ENCODE measurements around the gene SNX33.

Gene SNX33

DNA sequence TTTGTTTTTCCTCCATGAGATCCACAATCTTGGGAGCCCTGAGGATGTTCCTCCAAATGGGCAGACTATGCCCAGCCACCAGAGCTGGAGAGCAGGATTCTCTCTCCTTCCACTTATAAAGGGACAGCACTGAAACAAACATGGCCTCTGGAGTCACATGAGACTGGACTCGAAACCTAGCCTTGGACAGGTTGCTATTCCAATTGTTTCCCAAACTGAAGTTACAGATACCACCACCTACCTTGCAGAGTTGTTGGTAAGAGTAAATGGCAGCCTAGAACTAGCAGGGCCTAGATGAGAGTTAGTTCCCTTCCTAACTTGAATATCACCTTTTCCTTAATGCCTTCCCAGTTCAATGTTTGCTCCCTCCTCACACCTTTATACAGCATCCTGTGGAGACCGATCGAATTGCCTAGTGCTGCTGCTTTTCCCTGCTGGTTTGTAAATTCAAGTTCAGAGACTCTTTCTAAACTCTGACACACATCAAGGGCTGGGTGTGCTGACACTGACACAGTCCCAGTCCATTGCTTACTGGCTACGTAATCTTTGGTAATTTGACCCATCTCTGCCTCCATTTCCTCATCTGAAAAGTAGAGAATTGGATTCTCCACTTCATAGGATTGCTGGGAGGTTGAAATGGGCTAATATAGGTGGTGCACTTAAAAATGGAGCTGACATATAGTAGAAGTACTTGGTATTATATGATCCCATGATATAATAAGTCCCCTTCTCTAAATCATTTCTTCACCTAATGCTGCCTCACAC lies 10.3 kb upstream of the SNX33 start:
- ATAC-seq (ENCODE audit: low read depth) (no peak), DNase-seq (ENCODE audit: low spot score) (no peak)
- TF ChIP-seq CTCF (IDR thresholded peaks at IDR 0.05; ENCODE audit: poor library complexity, severe bottlenecking): no peak
- H3K4me1 ChIP-seq (ENCODE audit: insufficient read depth, poor library complexity, severe bottlenecking): peaks cover 6% of the 10 kb centered on the region
- H3K27me3 ChIP-seq (ENCODE audit: insufficient read depth, poor library complexity, severe bottlenecking): no peaks in the 10 kb centered on the region
- H3K36me3 ChIP-seq (ENCODE audit: low read depth): peaks cover 20% of the 10 kb centered on the region
- H3K4me3 ChIP-seq (ENCODE audit: severe bottlenecking): no peak overlapping the region
- no peaks in the 10 kb centered on the region for H3K9me3 ChIP-seq (ENCODE audit: severe bottlenecking)
- peak overlapping the region; percentile 85 for H3K27ac ChIP-seq (ENCODE audit: poor library complexity, severe bottlenecking)

DNA sequence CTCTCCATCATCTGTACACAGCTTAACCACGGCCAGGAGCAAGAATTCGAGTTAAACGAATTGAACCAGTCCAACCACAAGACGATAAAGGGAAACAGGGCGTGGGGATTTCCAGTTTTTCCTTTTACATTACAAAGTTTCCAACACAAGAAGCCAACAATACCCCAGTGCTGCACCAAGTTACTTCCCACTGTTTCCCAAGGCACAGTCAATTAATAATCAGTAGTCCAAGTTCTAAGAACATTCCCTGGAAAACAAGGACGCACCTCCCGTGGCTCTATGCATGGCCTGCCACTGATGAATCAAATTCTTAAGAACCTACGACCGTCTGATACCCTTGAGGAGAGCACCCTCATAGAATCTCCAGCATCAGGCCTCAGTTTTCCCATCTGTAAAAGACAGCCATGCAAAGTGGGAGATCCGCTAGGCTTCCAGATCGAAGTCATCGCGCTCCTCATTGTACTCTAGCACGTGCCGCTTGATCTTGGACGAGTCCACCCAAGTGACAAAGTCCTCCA lies 8.5 kb upstream of the SNX33 start:
- Histone ChIP-seq H3K4me3 (ENCODE audit: severe bottlenecking) (peak overlapping the region; percentile 54), H3K36me3 (ENCODE audit: low read depth) (peaks cover 20% of the 10 kb centered on the region), H3K27ac (ENCODE audit: poor library complexity, severe bottlenecking) (peak overlapping the region; percentile 85), H3K27me3 (ENCODE audit: insufficient read depth, poor library complexity, severe bottlenecking) (no peaks in the 10 kb centered on the region), H3K9me3 (ENCODE audit: severe bottlenecking) (no peaks in the 10 kb centered on the region), H3K4me1 (ENCODE audit: insufficient read depth, poor library complexity, severe bottlenecking) (peaks cover 6% of the 10 kb centered on the region)
- no peak for TF ChIP-seq CTCF (IDR thresholded peaks at IDR 0.05; ENCODE audit: poor library complexity, severe bottlenecking)
- DNase-seq (ENCODE audit: low spot score) (no peak), ATAC-seq (ENCODE audit: low read depth) (no peak)

DNA sequence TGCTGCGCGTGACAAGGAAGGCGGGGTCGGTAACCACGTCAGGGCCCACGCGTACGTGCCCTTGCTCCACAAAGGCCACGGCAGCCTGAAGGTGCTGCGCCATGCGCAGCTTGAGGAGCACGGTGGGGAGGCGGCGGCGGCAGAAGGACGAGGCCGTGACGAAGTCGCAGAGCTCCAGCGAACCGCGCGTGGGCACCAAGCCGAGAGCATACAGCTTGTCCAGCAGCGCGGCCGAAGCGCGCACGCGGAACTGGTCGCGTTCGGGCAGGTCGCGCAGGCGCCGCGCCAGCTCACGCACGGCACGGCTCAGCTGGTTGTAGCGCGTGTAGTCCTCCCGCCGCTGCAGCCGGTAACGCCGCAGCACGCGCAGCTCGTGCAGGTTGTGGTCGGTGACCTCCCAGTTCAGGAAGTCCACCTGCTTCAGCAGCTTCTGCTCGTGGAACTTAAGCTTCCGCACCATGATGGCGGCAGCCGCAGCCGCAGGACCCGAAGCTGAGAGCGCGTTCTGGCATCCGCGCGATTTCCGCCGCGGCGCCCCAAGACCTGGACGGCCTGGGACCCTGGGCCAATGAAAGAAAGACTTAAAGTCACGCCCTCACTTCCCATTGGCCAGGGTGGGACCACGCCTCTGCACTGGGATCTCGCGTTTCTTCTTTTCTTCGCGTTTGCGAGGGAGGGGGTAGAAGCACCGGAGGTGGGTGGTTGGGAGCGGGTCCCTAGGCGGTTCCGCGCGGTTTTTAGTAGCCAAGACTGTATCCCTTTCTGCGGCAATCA lies 7.8 kb upstream of the SNX33 start, which contains the start of gene IMP3:
IMP3 (minus strand) TSS at position 516 of the 774 bp plus-strand sequence; CDS start at position 460, 56 bp downstream.
- H3K36me3 ChIP-seq (ENCODE audit: low read depth): peaks cover 20% of the 10 kb centered on the region
- H3K9me3 ChIP-seq (ENCODE audit: severe bottlenecking): no peaks in the 10 kb centered on the region
- no peaks in the 10 kb centered on the region for H3K27me3 ChIP-seq (ENCODE audit: insufficient read depth, poor library complexity, severe bottlenecking)
- peak within 1 kb of the TSS; percentile 54 for H3K4me3 ChIP-seq (ENCODE audit: severe bottlenecking)
- H3K4me1 ChIP-seq (ENCODE audit: insufficient read depth, poor library complexity, severe bottlenecking): peaks cover 6% of the 10 kb centered on the region
- no peak for TF ChIP-seq CTCF (IDR thresholded peaks at IDR 0.05; ENCODE audit: poor library complexity, severe bottlenecking)
- DNase-seq (ENCODE audit: low spot score): peak; percentile 98
- ATAC-seq (ENCODE audit: low read depth): peak; percentile 91
- H3K27ac ChIP-seq (ENCODE audit: poor library complexity, severe bottlenecking): peak within 1 kb of the TSS; percentile 85

GRCh38 chr15:75640483-75641178 lies 7.1 kb upstream of the SNX33 start:
- peaks cover 6% of the 10 kb centered on the region for H3K4me1 ChIP-seq (ENCODE audit: insufficient read depth, poor library complexity, severe bottlenecking)
- DNase-seq (ENCODE audit: low spot score): peak; percentile 80

More at GRCh38 chr15:75640483-75641178, 7.1 kb upstream of the SNX33 start:
- ATAC-seq (ENCODE audit: low read depth): peak; percentile 55
- H3K36me3 ChIP-seq (ENCODE audit: low read depth): peaks cover 20% of the 10 kb centered on the region
- peak overlapping the region; percentile 85 for H3K27ac ChIP-seq (ENCODE audit: poor library complexity, severe bottlenecking)
- no peaks in the 10 kb centered on the region for H3K27me3 ChIP-seq (ENCODE audit: insufficient read depth, poor library complexity, severe bottlenecking)
- peak; percentile 88 for TF ChIP-seq CTCF (IDR thresholded peaks at IDR 0.05; ENCODE audit: poor library complexity, severe bottlenecking)
- no peaks in the 10 kb centered on the region for H3K9me3 ChIP-seq (ENCODE audit: severe bottlenecking)
- peak overlapping the region; percentile 54 for H3K4me3 ChIP-seq (ENCODE audit: severe bottlenecking)
